NCI-H1436 (cell line): ENCODE measurements around the gene GIT2.
A peak's percentile ranks its signal among the peaks of the same experiment; 100 is the strongest.
"Not testable (repeated sequence)": the region's sequence is repeated elsewhere in the genome, so short reads cannot be mapped to it uniquely, and the experiment has no call there.

ENCODE experiments used
- DNase-seq: peaks from one replicate; lab custom pipeline; 2025; lab: John Stamatoyannopoulos, UW

GIT2 gene

GRCh38 chr12:110004598-110004997 lies 8.4 kb upstream of the GIT2 start:
- DNase-seq = no peak

- no peak for DNase-seq
Measured at GRCh38 chr12:110002676-110003515, 6.7 kb upstream of the GIT2 start.

GRCh38 chr12:110001596-110001995 lies 5.4 kb upstream of the GIT2 start:
- DNase-seq = no peak

GRCh38 chr12:109999983-110000505 lies 3.9 kb upstream of the GIT2 start:
- no peak for DNase-seq

GRCh38 chr12:109999649-109999971 lies 3.4 kb upstream of the GIT2 start:
- DNase-seq = no peak

- peak; percentile 84 for DNase-seq
Measured at GRCh38 chr12:109998904-109999648, 2.9 kb upstream of the GIT2 start, which contains the start of gene ANKRD13A. TSS of gene ANKRD13A (plus strand) at chr12:109999430. CDS start at chr12:109999689, 259 bp downstream.

GRCh38 chr12:109998241-109998903 lies 2.2 kb upstream of the GIT2 start:
- DNase-seq = no peak

- DNase-seq = no peak
Measured at GRCh38 chr12:109997393-109997792, 1.2 kb upstream of the GIT2 start.

- no peak for DNase-seq
Measured at GRCh38 chr12:109996483-109996853, 300 bp upstream of the GIT2 start.

GRCh38 chr12:109995361-109995685 lies 845 bp downstream of the GIT2 start:
- no peak for DNase-seq

GRCh38 chr12:109994401-109995175 lies 1.6 kb downstream of the GIT2 start:
- no peak for DNase-seq

GRCh38 chr12:109993091-109993490 lies 3.1 kb downstream of the GIT2 start:
- DNase-seq = no peak

GRCh38 chr12:109991586-109991985 lies 4.6 kb downstream of the GIT2 start:
- no peak for DNase-seq

- no peak for DNase-seq
Measured at GRCh38 chr12:109989380-109989779, 6.8 kb downstream of the GIT2 start.

- no peak for DNase-seq
Measured at GRCh38 chr12:109988903-109989302, 7.3 kb downstream of the GIT2 start.

GRCh38 chr12:109988274-109988673 lies 7.9 kb downstream of the GIT2 start:
- DNase-seq = no peak

GRCh38 chr12:109987615-109988014 lies 8.6 kb downstream of the GIT2 start:
- no peak for DNase-seq

- not testable (repeated sequence) for DNase-seq
Measured at GRCh38 chr12:109986236-109986635, 9.9 kb downstream of the GIT2 start.

- DNase-seq = no peak
Measured at GRCh38 chr12:109983432-109984142, 12.6 kb downstream of the GIT2 start.

GRCh38 chr12:109982210-109982609 lies 14.0 kb downstream of the GIT2 start:
- no peak for DNase-seq

- no peak for DNase-seq
Measured at GRCh38 chr12:109981311-109981710, 14.9 kb downstream of the GIT2 start.
